HTR-8/SVneo (cell line): ENCODE data around the gene C6orf62.
"Not testable (repeated sequence)": the region's sequence is repeated elsewhere in the genome, so short reads cannot be mapped to it uniquely, and the experiment has no call there.

Source experiments
- DNase-seq: peaks from one replicate; pipeline ENCODE4 v3.0.0; 2011; ENCODE audit warnings: low spot score, mixed read lengths; ENCODE audit not compliant: insufficient read length
- FAIRE-seq: peaks from 2 replicates; lab custom pipeline; 2011; peaks lifted over from hg19 to GRCh38; lab: Jason Lieb, UNC

The C6orf62 gene

GRCh38 chr6:24672620-24673182, 46.3 kb downstream of the C6orf62 start:
- DNase-seq = no peak
- no peak for FAIRE-seq

- FAIRE-seq, DNase-seq: not testable (repeated sequence)
These were observed 47.9 kb downstream of the C6orf62 start for GRCh38 chr6:24671077-24671476.

- FAIRE-seq, DNase-seq: not testable (repeated sequence)
These were observed 48.5 kb downstream of the C6orf62 start for GRCh38 chr6:24670492-24670891.

- no peak for FAIRE-seq
- no peak for DNase-seq
These were observed 50.0 kb downstream of the C6orf62 start for GRCh38 chr6:24668997-24669361.

GRCh38 chr6:24668066-24668996, 50.6 kb downstream of the C6orf62 start:
- not testable (repeated sequence) for FAIRE-seq, DNase-seq

GRCh38 chr6:24667378-24667803, 51.6 kb downstream of the C6orf62 start:
- DNase-seq (no peak), FAIRE-seq (no peak)

GRCh38 chr6:24666641-24667377, 52.1 kb downstream of the C6orf62 start, which contains the start of the genes ACOT13 and TDP2:
Gene ACOT13, plus strand, starts transcription at chr6:24667077. Its CDS starts 187 bp downstream, at chr6:24667264.
Gene TDP2, minus strand, starts transcription at chr6:24666899. Its CDS starts 37 bp downstream, at chr6:24666862.
- DNase-seq = peak; percentile 97
- FAIRE-seq = peak; percentile 86

GRCh38 chr6:24666097-24666640, 52.8 kb downstream of the C6orf62 start:
- DNase-seq = peak; percentile 34
- no peak for FAIRE-seq

- FAIRE-seq = no peak
- DNase-seq = no peak
These were observed 54.6 kb downstream of the C6orf62 start for GRCh38 chr6:24664046-24664987.

GRCh38 chr6:24663189-24663588, 55.8 kb downstream of the C6orf62 start:
- DNase-seq = no peak
- FAIRE-seq = no peak

GRCh38 chr6:24662236-24662635, 56.7 kb downstream of the C6orf62 start:
- FAIRE-seq = no peak
- no peak for DNase-seq

- not testable (repeated sequence) for FAIRE-seq
These were observed 57.2 kb downstream of the C6orf62 start for GRCh38 chr6:24661759-24662158.

GRCh38 chr6:24660105-24660504, 58.8 kb downstream of the C6orf62 start:
- no peak for FAIRE-seq

More at GRCh38 chr6:24661759-24662158, 57.2 kb downstream of the C6orf62 start:
- DNase-seq = not testable (repeated sequence)

GRCh38 chr6:24659561-24659960, 59.4 kb downstream of the C6orf62 start:
- no peak for DNase-seq
- no peak for FAIRE-seq

More at GRCh38 chr6:24660105-24660504, 58.8 kb downstream of the C6orf62 start:
- DNase-seq = no peak

GRCh38 chr6:24658573-24659560, 60.1 kb downstream of the C6orf62 start:
- DNase-seq = no peak
- FAIRE-seq = no peak

GRCh38 chr6:24655215-24655614, 63.7 kb downstream of the C6orf62 start:
- DNase-seq (no peak), FAIRE-seq (no peak)
